ENCODE data around the gene EIF2B4. TPM values are rescaled to one million over a fixed set of nuclear protein-coding genes. Genes with fewer than 3 reads are reported as not detected.
A peak's percentile ranks its signal among the peaks of the same experiment; 100 is the strongest.

EIF2B4 gene
- total RNA-seq, 1 donor from 2014 or later = 34.8 TPM

DNA sequence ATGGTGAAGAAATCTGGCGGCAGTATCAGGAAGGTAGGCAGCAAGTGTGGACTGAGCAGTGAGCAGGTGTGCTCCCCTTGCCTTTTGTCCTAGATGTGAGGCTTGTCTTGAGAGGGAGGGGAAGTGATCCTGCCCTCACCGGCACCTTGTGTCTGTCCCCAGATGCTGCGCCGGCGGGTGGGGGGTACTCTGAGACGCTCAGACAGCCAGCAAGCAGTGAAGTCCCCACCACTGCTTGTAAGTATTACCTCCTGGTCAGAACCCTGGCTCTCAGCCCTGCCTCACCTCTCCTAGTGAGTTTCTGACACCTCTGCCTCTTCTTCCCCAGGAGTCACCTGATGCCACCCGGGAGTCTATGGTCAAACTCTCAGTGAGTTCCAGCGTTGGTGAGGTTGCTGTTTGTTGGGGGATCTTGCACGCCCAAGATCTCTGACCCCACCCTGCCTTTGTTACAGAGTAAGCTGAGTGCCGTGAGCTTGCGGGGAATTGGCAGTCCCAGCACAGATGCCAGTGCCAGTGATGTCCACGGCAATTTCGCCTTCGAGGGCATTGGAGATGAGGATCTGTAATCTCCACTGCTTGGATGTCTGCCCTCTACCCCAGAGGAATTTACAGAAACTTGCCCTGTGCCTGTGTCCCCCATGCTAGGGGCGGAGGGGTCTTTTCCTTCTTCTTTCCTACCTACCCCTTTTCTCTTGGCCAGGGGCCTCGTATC is 6.2 kb upstream of the EIF2B4 start:
- no peak for DNase-seq (ENCODE audit: low spot score in 2 of 2)
- Histone ChIP-seq H3K36me3 (peaks cover 60 to 63% of the 10 kb centered on the region in 2 donors), H3K27me3 (no peaks in the 10 kb centered on the region), H3K4me1 (peaks cover 0 to 26% of the 10 kb centered on the region in 2 donors), H3K9me3 (no peaks in the 10 kb centered on the region), H3K4me3 (no peak overlapping the region), H3K27ac (no peak overlapping the region)
- TF ChIP-seq, protein P1, sequence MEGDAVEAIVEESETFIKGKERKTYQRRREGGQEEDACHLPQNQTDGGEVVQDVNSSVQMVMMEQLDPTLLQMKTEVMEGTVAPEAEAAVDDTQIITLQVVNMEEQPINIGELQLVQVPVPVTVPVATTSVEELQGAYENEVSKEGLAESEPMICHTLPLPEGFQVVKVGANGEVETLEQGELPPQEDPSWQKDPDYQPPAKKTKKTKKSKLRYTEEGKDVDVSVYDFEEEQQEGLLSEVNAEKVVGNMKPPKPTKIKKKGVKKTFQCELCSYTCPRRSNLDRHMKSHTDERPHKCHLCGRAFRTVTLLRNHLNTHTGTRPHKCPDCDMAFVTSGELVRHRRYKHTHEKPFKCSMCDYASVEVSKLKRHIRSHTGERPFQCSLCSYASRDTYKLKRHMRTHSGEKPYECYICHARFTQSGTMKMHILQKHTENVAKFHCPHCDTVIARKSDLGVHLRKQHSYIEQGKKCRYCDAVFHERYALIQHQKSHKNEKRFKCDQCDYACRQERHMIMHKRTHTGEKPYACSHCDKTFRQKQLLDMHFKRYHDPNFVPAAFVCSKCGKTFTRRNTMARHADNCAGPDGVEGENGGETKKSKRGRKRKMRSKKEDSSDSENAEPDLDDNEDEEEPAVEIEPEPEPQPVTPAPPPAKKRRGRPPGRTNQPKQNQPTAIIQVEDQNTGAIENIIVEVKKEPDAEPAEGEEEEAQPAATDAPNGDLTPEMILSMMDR (IDR thresholded peaks at IDR 0.05) = no peak
- intact Hi-C loops (cut with DNase I) = no loop called here

DNA sequence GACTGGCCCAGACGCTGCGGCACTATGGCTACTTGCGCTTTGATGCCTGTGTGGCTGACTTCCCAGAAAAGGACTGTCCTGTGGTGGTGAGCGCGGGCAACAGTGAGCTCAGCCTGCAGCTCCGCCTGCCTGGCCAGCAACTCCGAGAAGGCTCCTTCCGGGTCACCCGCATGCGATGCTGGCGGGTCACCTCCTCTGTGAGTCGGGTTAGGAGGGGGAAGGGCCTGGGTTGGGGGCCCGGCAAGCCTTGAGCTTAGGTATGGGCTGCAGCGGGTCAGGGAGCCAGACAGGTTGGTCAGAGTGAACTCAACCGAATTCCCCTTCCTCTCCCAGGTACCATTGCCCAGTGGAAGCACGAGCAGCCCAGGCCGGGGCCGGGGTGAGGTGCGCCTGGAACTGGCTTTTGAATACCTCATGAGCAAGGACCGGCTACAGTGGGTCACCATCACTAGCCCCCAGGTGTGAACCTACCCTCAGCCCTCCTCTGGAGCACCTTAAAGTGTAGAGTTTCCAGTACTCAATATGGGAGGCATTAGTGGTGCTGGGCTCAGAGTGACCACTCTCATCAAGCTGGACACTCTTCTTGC is 5.5 kb upstream of the EIF2B4 start:
- DNase-seq (ENCODE audit: low spot score in 2 of 2) = no peak
- Histone ChIP-seq H3K4me1 (peaks cover 0 to 23% of the 10 kb centered on the region in 2 donors), H3K27me3 (no peaks in the 10 kb centered on the region), H3K27ac (no peak overlapping the region), H3K36me3 (peaks cover 60 to 63% of the 10 kb centered on the region in 2 donors), H3K4me3 (no peak overlapping the region), H3K9me3 (no peaks in the 10 kb centered on the region)
- TF ChIP-seq, protein P1 (IDR thresholded peaks at IDR 0.05) = no peak
- intact Hi-C loops (cut with DNase I) = no loop called here

DNA sequence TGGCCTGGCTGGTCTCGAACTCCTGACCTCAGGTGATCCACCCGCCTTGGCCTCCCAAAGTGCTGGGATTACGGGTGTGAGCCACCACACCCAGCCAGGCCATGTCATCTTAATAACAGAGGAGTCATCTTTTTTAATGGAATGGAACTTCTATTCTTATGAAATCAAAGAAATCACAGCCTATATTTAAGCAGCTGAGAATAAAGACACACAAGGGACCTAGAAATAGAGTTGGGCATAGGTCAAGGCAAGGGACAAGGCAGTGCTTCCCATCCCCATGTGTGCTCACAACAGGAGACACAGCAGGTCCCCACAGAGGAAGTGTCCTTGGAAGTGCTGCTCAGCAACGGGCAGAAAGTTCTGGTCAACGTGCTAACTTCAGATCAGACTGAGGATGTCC is 3.4 kb upstream of the EIF2B4 start:
- intact Hi-C loops (cut with DNase I) = loop anchor here (5.0 kb wide), 2 partner anchors 34 to 114 kb away; partner anchors contain the start of genes IFT172 and PPM1G
- Histone ChIP-seq H3K9me3 (no peaks in the 10 kb centered on the region), H3K27ac (no peak overlapping the region), H3K36me3 (peaks cover 57 to 63% of the 10 kb centered on the region in 2 donors), H3K4me3 (no peak overlapping the region), H3K4me1 (peaks cover 9 to 21% of the 10 kb centered on the region in 2 donors), H3K27me3 (no peaks in the 10 kb centered on the region)
- TF ChIP-seq, protein P1 (IDR thresholded peaks at IDR 0.05) = no peak
- DNase-seq (ENCODE audit: low spot score in 2 of 2) = no peak

DNA sequence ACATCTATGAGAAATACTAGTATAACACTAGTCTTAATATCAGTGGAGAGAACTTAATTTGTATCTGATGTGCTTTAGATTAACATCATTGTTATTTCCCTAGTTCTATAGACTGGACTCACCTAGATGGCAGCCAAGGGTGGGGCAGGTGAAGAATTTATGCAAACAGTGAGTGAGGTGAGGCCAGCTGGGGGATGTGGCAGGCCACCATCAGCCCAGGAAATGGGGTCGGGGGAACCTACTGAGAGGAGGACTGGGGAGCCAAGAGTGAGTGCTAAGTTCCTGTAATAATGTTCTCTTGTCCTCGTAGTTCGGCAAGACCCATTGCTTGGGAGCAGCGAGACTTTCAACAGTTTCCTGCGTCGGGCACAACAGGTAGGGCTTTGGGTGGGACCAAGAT is 2.8 kb upstream of the EIF2B4 start:
- Histone ChIP-seq H3K9me3 (no peaks in the 10 kb centered on the region), H3K27me3 (no peaks in the 10 kb centered on the region), H3K4me3 (no peak overlapping the region), H3K4me1 (peaks cover 9 to 23% of the 10 kb centered on the region in 2 donors), H3K36me3 (peaks cover 51 to 63% of the 10 kb centered on the region in 2 donors), H3K27ac (no peak overlapping the region)
- TF ChIP-seq, protein P1 (IDR thresholded peaks at IDR 0.05) = no peak
- intact Hi-C loops (cut with DNase I) = loop anchor here (5.0 kb wide), 2 partner anchors 34 to 114 kb away; partner anchors contain the start of genes IFT172 and PPM1G
- DNase-seq (ENCODE audit: low spot score in 2 of 2) = no peak

DNA sequence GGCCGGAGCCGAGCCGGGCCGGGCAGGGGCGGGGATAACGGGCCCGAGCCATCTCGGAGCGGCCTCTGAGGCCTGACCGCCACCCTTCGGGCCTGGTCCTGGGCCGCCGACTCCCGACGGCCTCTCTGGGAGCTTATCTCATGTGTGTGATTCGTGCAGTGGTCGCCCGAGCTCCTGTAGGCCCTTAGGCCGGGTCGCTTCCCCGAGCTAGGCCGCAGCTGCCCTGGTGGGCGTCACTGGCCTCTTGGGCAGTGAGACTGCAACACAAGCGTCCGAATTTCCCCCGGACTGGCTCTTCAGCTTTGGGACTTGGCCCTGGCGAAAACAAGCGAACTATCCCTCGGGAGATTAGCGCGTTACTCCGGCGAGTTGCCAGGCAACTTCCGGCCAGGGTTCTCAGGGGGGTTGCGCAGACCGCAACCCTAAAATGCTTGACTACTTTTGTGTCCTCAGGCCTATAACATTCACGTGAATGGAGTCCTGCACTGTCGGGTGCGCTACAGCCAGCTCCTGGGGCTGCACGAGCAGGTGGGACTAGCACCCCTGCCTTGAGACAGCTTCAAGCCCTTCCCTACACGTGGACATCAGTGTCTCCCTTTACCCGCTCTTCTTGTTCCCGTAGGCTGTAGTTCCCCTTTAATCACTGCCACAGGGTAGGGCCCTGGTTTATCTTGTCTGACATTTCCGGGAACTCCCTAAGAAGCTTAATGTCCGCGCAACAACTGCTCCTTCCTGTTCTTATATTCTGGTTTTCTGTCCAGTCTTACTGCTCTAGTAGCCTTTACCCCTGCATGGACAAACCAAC is 880 bp upstream of the EIF2B4 start:
- peak overlapping the region; percentile 87 to 95 for H3K27ac ChIP-seq
- TF ChIP-seq, protein P1 (IDR thresholded peaks at IDR 0.05) = no peak
- intact Hi-C loops (cut with DNase I) = loop anchor here (1.0 to 5.0 kb wide), 6 partner anchors 9 to 116 kb away; partner anchors contain the start of genes GTF3C2, IFT172, MPV17 and PPM1G
- peaks cover 51 to 63% of the 10 kb centered on the region in 2 donors for H3K36me3 ChIP-seq
- H3K4me3 ChIP-seq = peak overlapping the region; percentile 70 to 84
- H3K27me3 ChIP-seq = no peaks in the 10 kb centered on the region
- H3K4me1 ChIP-seq = peaks cover 9 to 23% of the 10 kb centered on the region in 2 donors
- peak in 1 of 2 donors; percentile 71 for DNase-seq (ENCODE audit: low spot score in 2 of 2)
- no peaks in the 10 kb centered on the region for H3K9me3 ChIP-seq
